Mammary epithelial cell (primary cell): ENCODE measurements around the gene BMP6.

ENCODE experiments used
- EZH2 ChIP-seq: IDR thresholded peaks from 2 replicates; pipeline ENCODE4 v1.6.1; 2012; ENCODE audit warnings: low read length, inconsistent platforms, borderline replicate concordance
- TF ChIP-seq, protein P1 (sequence below), 2 donors: IDR thresholded peaks in 1 of 2; conservative IDR thresholded peaks in 1 of 2; 2 replicates each; pipeline ENCODE4 v1.5.1; 2011 to 2012; ENCODE audit warnings: inconsistent platforms in 2 of 2, low read length in 2 of 2, mild to moderate bottlenecking in 2 of 2, control low read depth in 1 of 2, low read depth in 1 of 2; ENCODE audit not compliant: insufficient read depth in 1 of 2; ENCODE audit errors: extremely low read depth in 1 of 2

DNA sequence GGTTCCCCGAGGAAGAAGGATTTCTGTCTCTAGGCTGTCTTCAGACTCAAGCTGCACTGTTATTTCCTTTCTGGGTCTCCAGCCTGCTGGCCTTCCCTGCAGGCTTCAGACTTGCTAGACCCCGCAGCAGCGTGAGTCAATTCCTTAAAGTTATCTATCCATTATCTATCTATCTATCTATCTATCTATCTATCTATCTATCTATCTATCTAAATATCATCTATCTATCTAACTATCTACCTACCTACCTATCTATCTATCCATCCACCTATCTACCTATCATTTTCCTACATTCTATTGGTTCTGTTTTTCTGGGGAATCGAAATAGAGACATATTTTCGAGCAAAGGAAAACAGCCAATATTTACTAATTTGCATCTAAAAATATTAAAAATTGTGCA is 48.7 kb upstream of the BMP6 start:
- TF ChIP-seq, protein P1, sequence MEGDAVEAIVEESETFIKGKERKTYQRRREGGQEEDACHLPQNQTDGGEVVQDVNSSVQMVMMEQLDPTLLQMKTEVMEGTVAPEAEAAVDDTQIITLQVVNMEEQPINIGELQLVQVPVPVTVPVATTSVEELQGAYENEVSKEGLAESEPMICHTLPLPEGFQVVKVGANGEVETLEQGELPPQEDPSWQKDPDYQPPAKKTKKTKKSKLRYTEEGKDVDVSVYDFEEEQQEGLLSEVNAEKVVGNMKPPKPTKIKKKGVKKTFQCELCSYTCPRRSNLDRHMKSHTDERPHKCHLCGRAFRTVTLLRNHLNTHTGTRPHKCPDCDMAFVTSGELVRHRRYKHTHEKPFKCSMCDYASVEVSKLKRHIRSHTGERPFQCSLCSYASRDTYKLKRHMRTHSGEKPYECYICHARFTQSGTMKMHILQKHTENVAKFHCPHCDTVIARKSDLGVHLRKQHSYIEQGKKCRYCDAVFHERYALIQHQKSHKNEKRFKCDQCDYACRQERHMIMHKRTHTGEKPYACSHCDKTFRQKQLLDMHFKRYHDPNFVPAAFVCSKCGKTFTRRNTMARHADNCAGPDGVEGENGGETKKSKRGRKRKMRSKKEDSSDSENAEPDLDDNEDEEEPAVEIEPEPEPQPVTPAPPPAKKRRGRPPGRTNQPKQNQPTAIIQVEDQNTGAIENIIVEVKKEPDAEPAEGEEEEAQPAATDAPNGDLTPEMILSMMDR (conservative IDR thresholded peaks at IDR 0.05 in 1 of 2, IDR thresholded peaks at IDR 0.05 in 1 of 2; ENCODE audit: extremely low read depth in 1 of 2, insufficient read depth in 1 of 2, low read depth in 1 of 2, low read length in 2 of 2) = no peak
- no peak for TF ChIP-seq EZH2
